GM18520 (cell line): Measurements from ENCODE around the gene SLC38A11.
A peak's percentile ranks its signal among the peaks of the same experiment; 100 is the strongest.
"Not testable (repeated sequence)": the region's sequence is repeated elsewhere in the genome, so short reads cannot be mapped to it uniquely, and the experiment has no call there.

ENCODE experiments used
- ATAC-seq: cut with Tn5 transposase; IDR thresholded peaks from one replicate; pipeline ENCODE4 v1.9.1; 2021; ENCODE audit not compliant: unreplicated experiment

The SLC38A11 gene

GRCh38 chr2:164954954-164955701 lies at the start of gene SLC38A11:
TSS of gene SLC38A11 (minus strand) at chr2:164955525. CDS start at chr2:164955247, 278 bp downstream.
- ATAC-seq: no peak

- no peak for ATAC-seq
These were observed 48.3 kb upstream of the SLC38A11 start for GRCh38 chr2:165003443-165004130.

- no peak for ATAC-seq
These were observed 47.3 kb upstream of the SLC38A11 start for GRCh38 chr2:165002638-165003037.

GRCh38 chr2:164994664-164995299 lies 39.5 kb upstream of the SLC38A11 start:
- ATAC-seq: not testable (repeated sequence)

- ATAC-seq: no peak
These were observed 38.1 kb upstream of the SLC38A11 start for GRCh38 chr2:164993287-164994016.

GRCh38 chr2:164992818-164993217 lies 37.5 kb upstream of the SLC38A11 start:
- ATAC-seq: peak; percentile 49

- not testable (repeated sequence) for ATAC-seq
These were observed 36.7 kb upstream of the SLC38A11 start for GRCh38 chr2:164992093-164992454.

GRCh38 chr2:164991361-164992092 lies 36.2 kb upstream of the SLC38A11 start:
- peak; percentile 70 for ATAC-seq

GRCh38 chr2:164990953-164991352 lies 35.6 kb upstream of the SLC38A11 start:
- ATAC-seq: not testable (repeated sequence)

GRCh38 chr2:164988805-164989204 lies 33.5 kb upstream of the SLC38A11 start:
- ATAC-seq: not testable (repeated sequence)

GRCh38 chr2:164986027-164986426 lies 30.7 kb upstream of the SLC38A11 start:
- not testable (repeated sequence) for ATAC-seq

GRCh38 chr2:164984428-164984827 lies 29.1 kb upstream of the SLC38A11 start:
- no peak for ATAC-seq

GRCh38 chr2:164981217-164981990 lies 26.1 kb upstream of the SLC38A11 start:
- ATAC-seq: no peak

GRCh38 chr2:164980688-164981087 lies 25.4 kb upstream of the SLC38A11 start:
- ATAC-seq: not testable (repeated sequence)

- no peak for ATAC-seq
These were observed 23.8 kb upstream of the SLC38A11 start for GRCh38 chr2:164979113-164979512.

GRCh38 chr2:164976875-164977470 lies 21.6 kb upstream of the SLC38A11 start:
- not testable (repeated sequence) for ATAC-seq

GRCh38 chr2:164976301-164976700 lies 21.0 kb upstream of the SLC38A11 start:
- no peak for ATAC-seq

- ATAC-seq: no peak
These were observed 20.6 kb upstream of the SLC38A11 start for GRCh38 chr2:164975891-164976290.

- no peak for ATAC-seq
These were observed 18.9 kb upstream of the SLC38A11 start for GRCh38 chr2:164974221-164974620.
